Activated B cell treated with CpG ODN at 0.5 μM for 24 hours (primary cell): ENCODE measurements around the gene EEF1A2. TPM values are rescaled to one million over a fixed set of nuclear protein-coding genes. Genes with fewer than 3 reads are reported as not detected.

Experiments used
- ATAC-seq: fragments of 200-7000 bp; cut with Tn5 transposase; one replicate; pipeline ENCODE4 v1.10.0; 2021; ENCODE audit warnings: low read depth, mild to moderate bottlenecking, moderate library complexity
- CTCF ChIA-PET: fragments of 350-600 bp; sonication (Branson Sonifier 250); formaldehyde crosslinking; loops from one replicate; lab custom pipeline; 2021; ENCODE audit warnings: antibody characterized with exemption; lab: Charles Lee
- POLR2A ChIA-PET: fragments of 350-600 bp; sonication (Branson Sonifier 250); formaldehyde crosslinking; loops from one replicate; lab custom pipeline; 2021; ENCODE audit warnings: antibody characterized with exemption; lab: Charles Lee
- DNase-seq: peaks from one replicate; pipeline ENCODE4 v3.0.0; 2022
- H3K27ac Mint-ChIP-seq: one replicate; pipeline ENCODE4 v1.8.0; 2020; ENCODE audit warnings: mixed read lengths
- H3K27me3 Mint-ChIP-seq: one replicate; pipeline ENCODE4 v1.8.0; 2021; ENCODE audit warnings: mixed read lengths
- H3K36me3 Mint-ChIP-seq: one replicate; pipeline ENCODE4 v1.8.0; 2021; ENCODE audit warnings: low read depth, mixed read lengths
- H3K4me1 Mint-ChIP-seq: one replicate; pipeline ENCODE4 v1.8.0; 2021; ENCODE audit warnings: mixed read lengths
- H3K4me3 Mint-ChIP-seq: one replicate; pipeline ENCODE4 v1.8.0; 2020; ENCODE audit warnings: mild to moderate bottlenecking, mixed read lengths
- H3K9me3 Mint-ChIP-seq: one replicate; pipeline ENCODE4 v1.8.0; 2020; ENCODE audit warnings: mixed read lengths
- intact Hi-C: fragments of 100-400 bp; cut with micrococcal nuclease; formaldehyde crosslinking; loops from one replicate; pipeline ENCODE4 v1.15.1; 2024
- total RNA-seq: library from RNA; stranded (reverse); gene quantifications from 2 replicates; pipeline ENCODE4 v1.2.3, GENCODE V29; 2022
- TF ChIP-seq, protein P1 (sequence below): fragments of 200-600 bp; IDR thresholded peaks from one replicate; pipeline ENCODE4 v1.8.0; 2022; ENCODE audit warnings: antibody characterized with exemption, mild to moderate bottlenecking

The EEF1A2 gene
- total RNA-seq, 1 donor from 2014 or later, result 1.6 TPM

DNA sequence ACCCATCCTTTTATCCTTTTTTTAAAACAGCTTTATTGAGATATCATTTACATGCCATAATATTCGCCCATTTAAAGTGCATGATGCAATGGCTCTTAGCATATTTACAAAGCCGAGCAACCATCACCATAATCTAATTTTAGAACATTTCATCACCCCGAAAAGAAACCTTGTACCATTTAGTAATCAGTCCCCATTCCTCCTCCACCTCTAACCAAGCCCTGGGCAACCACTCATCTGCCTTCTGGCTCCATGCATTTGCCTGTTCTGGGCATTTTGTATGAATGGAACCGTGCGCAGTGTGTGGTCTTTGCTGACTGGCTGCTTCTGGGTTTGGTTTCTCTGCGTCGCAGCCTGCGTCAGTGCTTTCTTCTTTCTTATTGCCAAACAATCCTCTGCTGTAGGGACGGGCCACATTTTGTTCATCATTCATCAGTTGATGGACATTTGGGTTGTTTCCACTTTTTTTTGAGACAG lies 10.2 kb upstream of the EEF1A2 start:
- POLR2A ChIA-PET, result interaction anchor here (1.4 kb wide), 1 partner anchor 11 kb away, joined by 3 read pairs; the partner anchor contains the start of gene PPDPF
- TF ChIP-seq, protein P1, sequence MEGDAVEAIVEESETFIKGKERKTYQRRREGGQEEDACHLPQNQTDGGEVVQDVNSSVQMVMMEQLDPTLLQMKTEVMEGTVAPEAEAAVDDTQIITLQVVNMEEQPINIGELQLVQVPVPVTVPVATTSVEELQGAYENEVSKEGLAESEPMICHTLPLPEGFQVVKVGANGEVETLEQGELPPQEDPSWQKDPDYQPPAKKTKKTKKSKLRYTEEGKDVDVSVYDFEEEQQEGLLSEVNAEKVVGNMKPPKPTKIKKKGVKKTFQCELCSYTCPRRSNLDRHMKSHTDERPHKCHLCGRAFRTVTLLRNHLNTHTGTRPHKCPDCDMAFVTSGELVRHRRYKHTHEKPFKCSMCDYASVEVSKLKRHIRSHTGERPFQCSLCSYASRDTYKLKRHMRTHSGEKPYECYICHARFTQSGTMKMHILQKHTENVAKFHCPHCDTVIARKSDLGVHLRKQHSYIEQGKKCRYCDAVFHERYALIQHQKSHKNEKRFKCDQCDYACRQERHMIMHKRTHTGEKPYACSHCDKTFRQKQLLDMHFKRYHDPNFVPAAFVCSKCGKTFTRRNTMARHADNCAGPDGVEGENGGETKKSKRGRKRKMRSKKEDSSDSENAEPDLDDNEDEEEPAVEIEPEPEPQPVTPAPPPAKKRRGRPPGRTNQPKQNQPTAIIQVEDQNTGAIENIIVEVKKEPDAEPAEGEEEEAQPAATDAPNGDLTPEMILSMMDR, result no peak

DNA sequence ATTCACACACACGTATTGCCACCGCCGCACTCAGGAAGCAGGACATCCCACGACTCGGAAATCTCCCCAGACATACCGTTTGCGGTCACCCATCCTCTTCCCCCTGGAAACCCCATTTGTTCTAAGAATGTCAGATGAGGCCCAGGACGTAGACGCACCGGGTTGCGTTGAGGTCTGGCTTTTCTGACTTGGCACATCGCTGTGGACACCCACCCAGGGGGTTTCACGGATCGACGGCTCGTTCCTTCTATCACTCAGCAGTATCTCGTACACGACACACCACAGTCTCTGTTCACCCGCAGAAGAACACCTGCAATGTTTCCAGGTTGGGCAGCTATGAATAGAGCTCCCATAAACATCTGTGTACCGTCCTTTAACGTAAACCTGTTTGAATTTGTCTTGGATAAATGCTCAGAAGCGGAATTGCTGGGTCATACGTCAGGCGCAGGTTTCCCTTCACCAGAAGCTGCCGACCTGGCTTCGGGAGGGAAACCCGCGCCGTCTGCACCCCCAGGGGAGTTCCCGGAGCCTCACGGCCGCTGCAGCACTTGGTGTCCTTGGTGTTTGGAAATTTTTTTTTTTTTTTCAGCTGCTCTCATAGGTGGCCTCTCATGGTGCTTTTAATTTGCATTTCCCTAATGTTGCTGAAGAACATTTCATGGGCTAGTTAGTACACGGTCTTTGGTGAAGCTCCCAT lies 9.3 kb upstream of the EEF1A2 start:
- ChIA-PET CTCF (no interaction called here), POLR2A (interaction anchor here (1.4 kb wide), 1 partner anchor 12 kb away, joined by 3 read pairs; the partner anchor contains the start of gene PPDPF)
- ATAC-seq, result no peak
- Mint-ChIP-seq H3K4me1 (no peaks in the 10 kb centered on the region), H3K4me3 (no peak overlapping the region), H3K27ac (no peak overlapping the region), H3K9me3 (peaks cover 10% of the 10 kb centered on the region), H3K36me3 (no peaks in the 10 kb centered on the region), H3K27me3 (peaks cover 29% of the 10 kb centered on the region)
- intact Hi-C loops, result no loop called here
- no peak for DNase-seq
- TF ChIP-seq, protein P1, result no peak

More for the DNA sequence above, 10.2 kb upstream of the EEF1A2 start:
- Mint-ChIP-seq H3K4me1 (no peaks in the 10 kb centered on the region), H3K4me3 (no peak overlapping the region), H3K27ac (no peak overlapping the region), H3K9me3 (peaks cover 12% of the 10 kb centered on the region), H3K27me3 (peaks cover 31% of the 10 kb centered on the region), H3K36me3 (no peaks in the 10 kb centered on the region)
- no peak for ATAC-seq
- intact Hi-C loops, result no loop called here
- no peak for DNase-seq
- CTCF ChIA-PET, result no interaction called here

DNA sequence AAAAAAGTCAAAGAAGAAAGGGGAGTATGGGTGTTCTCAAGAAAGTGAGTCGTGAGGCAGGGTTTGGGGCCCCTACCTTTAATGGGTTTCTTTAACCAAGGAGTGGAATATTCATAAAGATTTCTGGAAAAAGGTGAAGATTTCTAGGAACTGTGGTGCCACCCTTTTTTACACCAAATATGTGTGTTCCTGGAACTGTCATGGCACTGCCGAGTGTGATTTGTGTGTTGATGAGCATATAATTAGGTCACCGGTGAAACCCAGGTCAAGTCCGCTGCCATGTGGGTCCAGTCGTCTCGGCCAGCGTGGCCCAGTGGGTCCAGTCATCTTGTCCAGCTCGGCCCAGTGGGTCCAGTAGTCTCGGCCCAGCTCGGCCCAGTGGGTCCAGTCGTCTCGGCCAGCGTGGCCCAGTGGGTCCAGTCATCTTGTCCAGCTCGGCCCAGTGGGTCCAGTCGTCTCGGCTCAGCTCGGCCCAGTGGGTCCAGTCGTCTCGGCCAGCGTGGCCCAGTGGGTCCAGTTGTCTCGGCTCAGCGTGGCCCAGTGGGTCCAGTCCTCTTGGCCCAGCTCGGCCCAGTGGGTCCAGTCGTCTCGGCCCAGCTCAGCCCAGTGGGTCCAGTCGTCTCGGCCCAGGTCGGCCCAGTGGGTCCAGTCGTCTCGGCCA lies 8.3 kb upstream of the EEF1A2 start:
- Mint-ChIP-seq H3K4me1 (no peaks in the 10 kb centered on the region), H3K27ac (no peak overlapping the region), H3K36me3 (no peaks in the 10 kb centered on the region), H3K27me3 (peaks cover 25% of the 10 kb centered on the region), H3K9me3 (peaks cover 8% of the 10 kb centered on the region), H3K4me3 (no peak overlapping the region)
- intact Hi-C loops, result no loop called here
- ChIA-PET CTCF (no interaction called here), POLR2A (interaction anchor here (0.7 to 1.1 kb wide), 2 partner anchors 14 to 436 kb away, joined by 3 to 4 read pairs; partner anchors contain the start of gene PPDPF)
- ATAC-seq (no peak), DNase-seq (no peak)
- TF ChIP-seq, protein P1, result no peak

DNA sequence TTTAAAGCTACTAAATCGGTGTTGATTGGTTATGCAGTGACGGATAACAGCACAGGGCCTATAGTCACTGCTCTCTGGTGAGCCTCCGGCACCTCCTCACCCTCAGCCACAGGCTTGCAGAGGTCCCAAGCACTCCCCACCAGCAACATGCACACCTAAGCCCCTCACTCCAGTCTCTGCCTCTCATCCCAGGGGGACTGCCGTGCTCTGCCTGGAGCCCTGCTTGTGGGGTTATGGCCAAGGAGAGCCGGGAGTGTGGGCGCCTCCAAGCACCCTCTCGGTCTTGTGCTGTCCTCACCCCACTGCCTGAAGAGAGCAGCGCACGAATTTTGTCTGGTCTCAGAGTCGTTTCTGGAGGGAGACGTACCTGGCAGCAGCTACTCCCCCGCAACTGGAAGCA lies 6.8 kb upstream of the EEF1A2 start:
- Mint-ChIP-seq H3K27me3 (peaks cover 24% of the 10 kb centered on the region), H3K9me3 (peaks cover 8% of the 10 kb centered on the region), H3K27ac (no peak overlapping the region), H3K4me1 (no peaks in the 10 kb centered on the region), H3K4me3 (no peak overlapping the region), H3K36me3 (no peaks in the 10 kb centered on the region)
- intact Hi-C loops, result no loop called here
- no peak for DNase-seq
- ChIA-PET POLR2A (interaction anchor here (1.1 to 1.4 kb wide), 2 partner anchors 15 kb away, joined by 4 to 5 read pairs; partner anchors contain the start of gene PPDPF), CTCF (no interaction called here)
- no peak for ATAC-seq
- TF ChIP-seq, protein P1, result no peak

DNA sequence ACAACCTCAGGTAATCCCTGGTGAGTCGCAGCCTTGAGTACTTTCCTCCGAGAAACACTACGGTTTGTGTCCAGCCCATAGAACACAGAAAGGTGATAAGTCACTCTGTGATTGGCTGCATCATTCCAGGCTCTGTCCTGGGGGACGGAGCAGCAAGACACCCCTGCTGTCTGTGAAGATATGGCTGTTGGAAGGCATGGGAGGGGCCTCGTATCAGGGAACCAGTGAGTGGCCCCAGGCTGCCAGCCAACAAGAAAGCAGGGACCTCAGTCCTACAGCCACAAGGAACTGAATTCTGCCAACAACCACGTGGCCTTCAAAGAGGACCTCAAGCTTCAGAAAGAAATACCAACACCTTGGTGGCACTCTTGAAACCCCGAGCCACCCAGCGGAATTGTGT lies 6.4 kb upstream of the EEF1A2 start:
- H3K27ac Mint-ChIP-seq, result no peak overlapping the region
- TF ChIP-seq, protein P1, result no peak
- H3K27me3 Mint-ChIP-seq, result peaks cover 24% of the 10 kb centered on the region
- DNase-seq (no peak), ATAC-seq (no peak)
- no peaks in the 10 kb centered on the region for H3K36me3 Mint-ChIP-seq
- peaks cover 8% of the 10 kb centered on the region for H3K9me3 Mint-ChIP-seq
- no peak overlapping the region for H3K4me3 Mint-ChIP-seq
- POLR2A ChIA-PET, result interaction anchor here (1.4 kb wide), 1 partner anchor 16 kb away, joined by 5 read pairs; the partner anchor contains the start of gene PPDPF
- intact Hi-C loops, result no loop called here
- CTCF ChIA-PET, result no interaction called here
- H3K4me1 Mint-ChIP-seq, result no peaks in the 10 kb centered on the region
